Psoas muscle (tissue), 8 donors: Measurements from ENCODE around the gene NACAD. TPM values are rescaled to one million over a fixed set of nuclear protein-coding genes. Genes with fewer than 3 reads are reported as not detected.

Experiments
- ATAC-seq, 4 donors: fragments of 200-7000 bp; cut with Tn5 transposase; one replicate each; pipeline ENCODE4 v1.9.1; 2020; ENCODE audit warnings: moderate library complexity in 3 of 4, mild to moderate bottlenecking in 2 of 4
- DNase-seq, 2 donors: peaks; one replicate each; pipeline ENCODE4 v3.0.0-alpha.2; 2020
- H3K27ac ChIP-seq: fragments of 200-600 bp; one replicate; pipeline ENCODE4 v1.8.0; 2022
- H3K27me3 ChIP-seq, 3 donors: fragments of 200-600 bp in 1 of 3; one replicate each; pipeline versions ENCODE4 v1.6.1 to v1.8.0; 2013 to 2022; ENCODE audit warnings: low read length in 2 of 3, mild to moderate bottlenecking in 2 of 3, moderate library complexity in 1 of 3; ENCODE audit not compliant: insufficient read depth in 3 of 3
- H3K36me3 ChIP-seq, 2 donors: fragments of 200-600 bp in 1 of 2; one replicate each; pipeline versions ENCODE4 v1.6.1 to v1.8.0; 2013 to 2022; ENCODE audit warnings: low read depth in 1 of 2, mild to moderate bottlenecking in 1 of 2, moderate library complexity in 1 of 2; ENCODE audit not compliant: insufficient read depth in 1 of 2
- H3K4me1 ChIP-seq: fragments of 200-600 bp; one replicate; pipeline ENCODE4 v1.8.0; 2022
- H3K4me3 ChIP-seq: fragments of 200-600 bp; one replicate; pipeline ENCODE4 v1.8.0; 2022; ENCODE audit warnings: mild to moderate bottlenecking
- H3K9me3 ChIP-seq: fragments of 200-600 bp; one replicate; pipeline ENCODE4 v1.8.0; 2022
- CTCF ChIP-seq: fragments of 200-600 bp; IDR thresholded peaks from one replicate; pipeline ENCODE4 v1.8.0; 2022; ENCODE audit warnings: antibody characterized with exemption
- WGBS, 3 donors: extraction: QIAGEN DNeasy Blood & Tissue Kit; methylation state at CpG; one replicate each; pipeline versions ENCODE4 v1.1.6 to v1.1.7; 2013; 5-methylcytosine and 5-hydroxymethylcytosine counted together
- intact Hi-C, 2 donors: fragments of 100-400 bp; cut with DNase I; formaldehyde crosslinking; loops; one replicate each; pipeline versions ENCODE4 v1.11.0 to v1.14.2; 2022
- polyA plus RNA-seq, 3 donors: library from polyadenylated mRNA; stranded (reverse); fragments of 200-250 nt; gene quantifications; one replicate each; pipeline ENCODE4 v1.2.3, GENCODE V29; 2013
- total RNA-seq, 4 donors: library from RNA; stranded (reverse); fragmentation: NEBNext Ultra II Directional in 2 of 4; extraction: Animal tissue kit (Norgen Biotek cat#: 25700) in 2 of 4; gene quantifications; one replicate each; pipeline versions ENCODE4 v1.2.1 to v1.2.4, GENCODE V29; 2021 to 2023
- donor health status: healthy with polysubstance abuse.
- donor health status: DM: no; HTN: no; CAD: no; lungs with moderate emphysema.
- donor health status: Bipolar disorder and iron deficiency.
- donor health status: healthy.
- donor health status: DM: yes; HTN: yes; CAD: no.
- donor health status: DM: no; HTN: no; CAD: no.
- donor health status: DM: no; HTN: no; CAD: no.
- donor health status: DM: yes; HTN: yes; CAD: no.

Gene NACAD
- total and polyA plus RNA-seq, 7 donors = 0.23 to 1.4 (median 1.1) TPM

- Histone ChIP-seq H3K36me3 (peaks cover 5 to 81% of the 10 kb centered on the region in 2 donors), H3K9me3 (no peaks in the 10 kb centered on the region), H3K27me3 (no peaks in the 10 kb centered on the region), H3K4me3 (no peak overlapping the region), H3K27ac (no peak overlapping the region), H3K4me1 (no peaks in the 10 kb centered on the region)
- intact Hi-C loops = no loop called here
- no peak for ATAC-seq
- 94 to 98% (median 96%) methylated on average over 3 of the region's 3 CpGs for WGBS, 3 donors
- TF ChIP-seq CTCF = no peak
- no peak for DNase-seq
Measured at GRCh38 chr7:45067582-45067981, 21.2 kb downstream of the NACAD start.

GRCh38 chr7:45066409-45066808, 22.4 kb downstream of the NACAD start:
- peaks cover 5 to 69% of the 10 kb centered on the region in 2 donors for H3K36me3 ChIP-seq
- no peaks in the 10 kb centered on the region for H3K4me1 ChIP-seq
- intact Hi-C loops = no loop called here
- ATAC-seq = no peak
- no peak overlapping the region for H3K27ac ChIP-seq
- H3K4me3 ChIP-seq = no peak overlapping the region
- no peaks in the 10 kb centered on the region for H3K9me3 ChIP-seq
- 86 to 87% (median 87%) methylated on average over 7 of the region's 7 CpGs for WGBS, 3 donors
- no peak for TF ChIP-seq CTCF
- no peaks in the 10 kb centered on the region for H3K27me3 ChIP-seq
- no peak for DNase-seq

GRCh38 chr7:45065031-45065995, 23.5 kb downstream of the NACAD start:
- DNase-seq (no peak), ATAC-seq (no peak)
- Histone ChIP-seq H3K27ac (no peak overlapping the region), H3K9me3 (no peaks in the 10 kb centered on the region), H3K36me3 (peaks cover 5 to 58% of the 10 kb centered on the region in 2 donors), H3K4me3 (no peak overlapping the region), H3K4me1 (no peaks in the 10 kb centered on the region), H3K27me3 (no peaks in the 10 kb centered on the region)
- WGBS, 3 donors = 76 to 93% (median 81%) methylated on average over 12 of the region's 12 CpGs
- no peak for TF ChIP-seq CTCF
- intact Hi-C loops = no loop called here

- no peak overlapping the region for H3K4me3 ChIP-seq
- no peak overlapping the region for H3K27ac ChIP-seq
- intact Hi-C loops = no loop called here
- ATAC-seq = no peak
- H3K9me3 ChIP-seq = no peaks in the 10 kb centered on the region
- no peaks in the 10 kb centered on the region for H3K4me1 ChIP-seq
- no peak for DNase-seq
- H3K27me3 ChIP-seq = no peaks in the 10 kb centered on the region
- no peak for TF ChIP-seq CTCF
- 86 to 92% (median 91%) methylated on average over 16 of the region's 16 CpGs for WGBS, 3 donors
- H3K36me3 ChIP-seq = peaks cover 5 to 47% of the 10 kb centered on the region in 2 donors
Measured at GRCh38 chr7:45064047-45064725, 24.6 kb downstream of the NACAD start.
